ENCODE measurements around the gene PAGE2.

PAGE2 gene

DNA sequence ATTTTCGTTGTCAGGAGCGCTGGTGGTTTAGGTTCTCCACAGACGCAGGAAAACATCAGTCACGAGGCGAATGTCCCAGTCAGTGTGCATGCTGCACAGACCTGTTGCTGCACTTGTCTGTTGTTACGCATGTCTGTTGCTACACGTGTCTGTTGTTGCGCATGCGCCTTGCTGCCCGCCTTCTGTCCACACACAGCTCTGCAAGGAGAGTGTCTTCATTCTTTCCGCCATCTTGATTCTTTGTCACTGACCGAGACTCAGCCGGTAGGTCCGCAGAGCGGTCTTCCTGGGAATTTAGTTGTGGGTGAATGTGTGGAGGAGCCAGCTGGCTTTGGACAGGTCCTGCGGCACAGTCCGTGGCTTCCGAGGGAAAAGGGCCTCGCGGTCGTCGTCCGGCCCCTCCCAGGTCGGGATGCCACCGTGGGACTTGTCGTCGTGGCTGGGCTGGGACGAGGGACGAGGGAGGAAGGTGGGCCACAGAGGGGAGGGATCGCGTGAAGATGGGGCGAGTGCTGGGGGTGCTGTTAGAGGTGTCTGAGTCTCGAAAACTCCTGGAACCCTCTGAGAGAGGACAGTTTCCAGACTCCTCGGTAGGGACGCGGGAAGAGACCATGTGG is 13.9 kb upstream of the PAGE2 start, which contains the start of gene PAGE2B (continued):
- TF ChIP-seq, protein P1, sequence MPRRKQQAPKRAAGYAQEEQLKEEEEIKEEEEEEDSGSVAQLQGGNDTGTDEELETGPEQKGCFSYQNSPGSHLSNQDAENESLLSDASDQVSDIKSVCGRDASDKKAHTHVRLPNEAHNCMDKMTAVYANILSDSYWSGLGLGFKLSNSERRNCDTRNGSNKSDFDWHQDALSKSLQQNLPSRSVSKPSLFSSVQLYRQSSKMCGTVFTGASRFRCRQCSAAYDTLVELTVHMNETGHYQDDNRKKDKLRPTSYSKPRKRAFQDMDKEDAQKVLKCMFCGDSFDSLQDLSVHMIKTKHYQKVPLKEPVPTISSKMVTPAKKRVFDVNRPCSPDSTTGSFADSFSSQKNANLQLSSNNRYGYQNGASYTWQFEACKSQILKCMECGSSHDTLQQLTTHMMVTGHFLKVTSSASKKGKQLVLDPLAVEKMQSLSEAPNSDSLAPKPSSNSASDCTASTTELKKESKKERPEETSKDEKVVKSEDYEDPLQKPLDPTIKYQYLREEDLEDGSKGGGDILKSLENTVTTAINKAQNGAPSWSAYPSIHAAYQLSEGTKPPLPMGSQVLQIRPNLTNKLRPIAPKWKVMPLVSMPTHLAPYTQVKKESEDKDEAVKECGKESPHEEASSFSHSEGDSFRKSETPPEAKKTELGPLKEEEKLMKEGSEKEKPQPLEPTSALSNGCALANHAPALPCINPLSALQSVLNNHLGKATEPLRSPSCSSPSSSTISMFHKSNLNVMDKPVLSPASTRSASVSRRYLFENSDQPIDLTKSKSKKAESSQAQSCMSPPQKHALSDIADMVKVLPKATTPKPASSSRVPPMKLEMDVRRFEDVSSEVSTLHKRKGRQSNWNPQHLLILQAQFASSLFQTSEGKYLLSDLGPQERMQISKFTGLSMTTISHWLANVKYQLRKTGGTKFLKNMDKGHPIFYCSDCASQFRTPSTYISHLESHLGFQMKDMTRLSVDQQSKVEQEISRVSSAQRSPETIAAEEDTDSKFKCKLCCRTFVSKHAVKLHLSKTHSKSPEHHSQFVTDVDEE (CRISPR knock-in tag; IDR thresholded peaks at IDR 0.05), result no peak
- TF ChIP-seq OSR1 (CRISPR knock-in tag; IDR thresholded peaks at IDR 0.05) (no peak), CSDC2 (CRISPR knock-in tag; IDR thresholded peaks at IDR 0.05) (no peak), ISL1 (CRISPR knock-in tag; IDR thresholded peaks at IDR 0.05) (no peak), ZC3H10 (CRISPR knock-in tag; IDR thresholded peaks at IDR 0.05) (no peak), ZNF565 (CRISPR knock-in tag; conservative IDR thresholded peaks at IDR 0.05; ENCODE audit: low read depth) (no peak)
- TF ChIP-seq, protein P2, sequence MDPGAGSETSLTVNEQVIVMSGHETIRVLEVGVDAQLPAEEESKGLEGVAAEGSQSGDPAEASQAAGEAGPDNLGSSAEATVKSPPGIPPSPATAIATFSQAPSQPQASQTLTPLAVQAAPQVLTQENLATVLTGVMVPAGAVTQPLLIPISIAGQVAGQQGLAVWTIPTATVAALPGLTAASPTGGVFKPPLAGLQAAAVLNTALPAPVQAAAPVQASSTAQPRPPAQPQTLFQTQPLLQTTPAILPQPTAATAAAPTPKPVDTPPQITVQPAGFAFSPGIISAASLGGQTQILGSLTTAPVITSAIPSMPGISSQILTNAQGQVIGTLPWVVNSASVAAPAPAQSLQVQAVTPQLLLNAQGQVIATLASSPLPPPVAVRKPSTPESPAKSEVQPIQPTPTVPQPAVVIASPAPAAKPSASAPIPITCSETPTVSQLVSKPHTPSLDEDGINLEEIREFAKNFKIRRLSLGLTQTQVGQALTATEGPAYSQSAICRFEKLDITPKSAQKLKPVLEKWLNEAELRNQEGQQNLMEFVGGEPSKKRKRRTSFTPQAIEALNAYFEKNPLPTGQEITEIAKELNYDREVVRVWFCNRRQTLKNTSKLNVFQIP (CRISPR knock-in tag; IDR thresholded peaks at IDR 0.05; ENCODE audit: borderline replicate concordance, low read depth), result no peak
- TF ChIP-seq, protein P3, sequence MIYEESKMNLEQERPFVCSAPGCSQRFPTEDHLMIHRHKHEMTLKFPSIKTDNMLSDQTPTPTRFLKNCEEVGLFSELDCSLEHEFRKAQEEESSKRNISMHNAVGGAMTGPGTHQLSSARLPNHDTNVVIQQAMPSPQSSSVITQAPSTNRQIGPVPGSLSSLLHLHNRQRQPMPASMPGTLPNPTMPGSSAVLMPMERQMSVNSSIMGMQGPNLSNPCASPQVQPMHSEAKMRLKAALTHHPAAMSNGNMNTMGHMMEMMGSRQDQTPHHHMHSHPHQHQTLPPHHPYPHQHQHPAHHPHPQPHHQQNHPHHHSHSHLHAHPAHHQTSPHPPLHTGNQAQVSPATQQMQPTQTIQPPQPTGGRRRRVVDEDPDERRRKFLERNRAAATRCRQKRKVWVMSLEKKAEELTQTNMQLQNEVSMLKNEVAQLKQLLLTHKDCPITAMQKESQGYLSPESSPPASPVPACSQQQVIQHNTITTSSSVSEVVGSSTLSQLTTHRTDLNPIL (CRISPR knock-in tag; IDR thresholded peaks at IDR 0.05; ENCODE audit: low read depth), result no peak

DNA sequence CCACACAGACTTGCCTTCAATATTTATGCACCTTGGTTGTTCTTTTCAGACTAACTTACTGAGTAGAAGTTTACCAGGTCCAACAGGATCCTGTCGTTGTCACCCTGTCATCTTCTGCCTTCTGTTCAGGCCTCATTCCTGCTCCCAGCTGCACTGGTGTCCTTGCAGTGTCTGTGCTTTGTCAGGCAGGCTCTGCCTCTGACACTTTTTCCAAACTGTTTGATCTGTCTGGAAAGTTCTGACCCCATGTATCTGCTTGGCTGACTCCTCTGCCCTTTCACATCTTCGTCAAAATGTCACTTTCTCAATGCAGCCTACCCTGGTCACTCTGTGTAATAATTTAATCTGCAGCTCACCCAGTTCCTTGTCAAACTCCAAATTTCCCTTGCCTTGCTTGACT is 9.9 kb downstream of the PAGE2 start:
- no peak for TF ChIP-seq ZNF70 (CRISPR knock-in tag; IDR thresholded peaks at IDR 0.05)
- TF ChIP-seq, protein P4, sequence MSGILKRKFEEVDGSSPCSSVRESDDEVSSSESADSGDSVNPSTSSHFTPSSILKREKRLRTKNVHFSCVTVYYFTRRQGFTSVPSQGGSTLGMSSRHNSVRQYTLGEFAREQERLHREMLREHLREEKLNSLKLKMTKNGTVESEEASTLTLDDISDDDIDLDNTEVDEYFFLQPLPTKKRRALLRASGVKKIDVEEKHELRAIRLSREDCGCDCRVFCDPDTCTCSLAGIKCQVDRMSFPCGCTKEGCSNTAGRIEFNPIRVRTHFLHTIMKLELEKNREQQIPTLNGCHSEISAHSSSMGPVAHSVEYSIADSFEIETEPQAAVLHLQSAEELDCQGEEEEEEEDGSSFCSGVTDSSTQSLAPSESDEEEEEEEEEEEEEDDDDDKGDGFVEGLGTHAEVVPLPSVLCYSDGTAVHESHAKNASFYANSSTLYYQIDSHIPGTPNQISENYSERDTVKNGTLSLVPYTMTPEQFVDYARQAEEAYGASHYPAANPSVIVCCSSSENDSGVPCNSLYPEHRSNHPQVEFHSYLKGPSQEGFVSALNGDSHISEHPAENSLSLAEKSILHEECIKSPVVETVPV (CRISPR knock-in tag; IDR thresholded peaks at IDR 0.05), result no peak
- no peak for TF ChIP-seq GLIS3 (CRISPR knock-in tag; IDR thresholded peaks at IDR 0.05)
- no peak for TF ChIP-seq OSR1 (CRISPR knock-in tag; IDR thresholded peaks at IDR 0.05)
- TF ChIP-seq, protein P2 (CRISPR knock-in tag; IDR thresholded peaks at IDR 0.05; ENCODE audit: borderline replicate concordance, low read depth), result no peak
- no peak for TF ChIP-seq TCF4 (CRISPR knock-in tag; IDR thresholded peaks at IDR 0.05; ENCODE audit: borderline replicate concordance)
- no peak for TF ChIP-seq BACH2 (CRISPR knock-in tag; IDR thresholded peaks at IDR 0.05; ENCODE audit: borderline replicate concordance)
- no peak for ATAC-seq

DNA sequence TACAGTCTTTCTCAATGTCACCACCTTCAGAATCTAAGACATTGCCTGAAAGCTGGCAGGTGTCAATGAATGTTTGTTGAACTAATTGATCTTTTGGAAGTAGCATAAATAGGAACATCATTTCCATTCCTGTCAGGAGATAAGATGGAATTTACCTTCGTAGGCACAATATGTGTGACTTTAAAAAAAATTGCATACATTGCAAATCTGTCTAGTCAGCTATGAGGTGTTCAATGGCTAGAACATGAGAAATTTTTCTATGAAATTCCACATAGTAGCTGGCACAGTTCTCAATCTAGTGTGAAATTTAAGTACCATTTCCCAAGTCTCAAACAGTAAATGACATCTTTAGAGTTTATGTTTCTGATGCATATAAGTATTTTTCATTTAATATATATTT is 10.3 kb downstream of the PAGE2 start:
- no peak for ATAC-seq
- TF ChIP-seq TOX (CRISPR knock-in tag; IDR thresholded peaks at IDR 0.05; ENCODE audit: borderline replicate concordance) (no peak), CSDC2 (CRISPR knock-in tag; IDR thresholded peaks at IDR 0.05) (no peak), PPARA (CRISPR knock-in tag; IDR thresholded peaks at IDR 0.05; ENCODE audit: borderline replicate concordance) (no peak), ZFP3 (CRISPR knock-in tag; IDR thresholded peaks at IDR 0.05) (no peak), SNAI2 (CRISPR knock-in tag; IDR thresholded peaks at IDR 0.05) (no peak), RARB (CRISPR knock-in tag; IDR thresholded peaks at IDR 0.05) (no peak), OSR1 (CRISPR knock-in tag; IDR thresholded peaks at IDR 0.05) (no peak), ZNF70 (CRISPR knock-in tag; IDR thresholded peaks at IDR 0.05) (no peak), ISL1 (CRISPR knock-in tag; IDR thresholded peaks at IDR 0.05) (no peak), ESRRG (CRISPR knock-in tag; IDR thresholded peaks at IDR 0.05) (no peak)
- TF ChIP-seq, protein P4 (CRISPR knock-in tag; IDR thresholded peaks at IDR 0.05), result no peak
- TF ChIP-seq, protein P1 (CRISPR knock-in tag; IDR thresholded peaks at IDR 0.05), result no peak
- TF ChIP-seq, protein P3 (CRISPR knock-in tag; IDR thresholded peaks at IDR 0.05; ENCODE audit: low read depth), result no peak

Measured in SK-N-SH treated with all-trans-retinoic acid at 6 μM for 48 hours (cell line).